Activated T-cell treated with anti-CD3 and anti-CD28 coated beads, Interleukin-2, amount 50 U/mL, for 72 hours (primary cell): Measurements from ENCODE around the gene STX1A. TPM values are rescaled to one million over a fixed set of nuclear protein-coding genes. Genes with fewer than 3 reads are reported as not detected.

Source experiments
- ATAC-seq, 2 donors: fragments of 150-1000 bp; cut with Tn5 transposase; replicated peaks in 1 of 2; 2 replicates each; pipeline ENCODE4 v1.10.0; 2021; ENCODE audit warnings: moderate library complexity in 2 of 2, mild to moderate bottlenecking in 1 of 2
- DNase-seq, 2 donors: peaks; one replicate each; pipeline ENCODE4 v3.0.0; 2021 to 2022; ENCODE audit warnings: mixed read lengths in 1 of 2
- H3K27ac Mint-ChIP-seq: one replicate; pipeline ENCODE4 v1.8.0; 2022; ENCODE audit warnings: mild to moderate bottlenecking, moderate library complexity, mixed read lengths
- H3K27me3 Mint-ChIP-seq: one replicate; pipeline ENCODE4 v1.8.0; 2022; ENCODE audit warnings: low read depth, mixed read lengths
- H3K36me3 Mint-ChIP-seq, 2 donors: one replicate each; pipeline ENCODE4 v1.8.0; 2022; ENCODE audit warnings: mixed read lengths in 2 of 2, mild to moderate bottlenecking in 1 of 2; ENCODE audit not compliant: insufficient read depth in 2 of 2
- H3K4me1 Mint-ChIP-seq: one replicate; pipeline ENCODE4 v1.8.0; 2022; ENCODE audit warnings: low read depth, mixed read lengths
- H3K4me3 Mint-ChIP-seq, 2 donors: one replicate each; pipeline ENCODE4 v1.8.0; 2022; ENCODE audit warnings: mild to moderate bottlenecking in 2 of 2, mixed read lengths in 2 of 2, moderate library complexity in 2 of 2
- H3K9me3 Mint-ChIP-seq, 2 donors: one replicate each; pipeline ENCODE4 v1.8.0; 2022; ENCODE audit warnings: mixed read lengths in 2 of 2
- total RNA-seq, 2 donors: library from RNA; stranded (reverse); gene quantifications; one replicate each; pipeline ENCODE4 v1.2.3, GENCODE V29; 2022

Gene STX1A
- total RNA-seq, 2 donors from 2014 or later: 28.6 to 37.5 TPM

DNA sequence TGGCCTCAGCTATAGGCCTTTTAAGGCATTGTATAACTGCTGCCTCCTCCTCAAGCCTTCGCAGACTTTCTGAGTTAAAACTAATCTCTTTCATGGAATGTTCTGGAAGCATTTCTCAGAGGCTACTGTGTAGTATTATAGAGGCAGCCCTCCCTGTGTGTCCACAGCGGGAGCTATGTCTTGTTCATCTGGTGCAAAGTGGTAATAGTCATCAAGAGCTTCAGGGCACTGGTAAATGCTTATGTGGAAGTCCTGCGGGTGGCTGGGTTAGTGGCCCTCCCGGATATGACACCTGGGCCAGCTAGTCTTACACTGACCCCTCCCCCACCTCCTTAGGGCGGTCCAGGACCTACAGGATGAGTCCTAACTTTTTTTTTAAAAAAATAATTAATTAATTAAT lies 21.3 kb upstream of the STX1A start:
- no peak for DNase-seq
- Mint-ChIP-seq H3K36me3 (no peaks in the 10 kb centered on the region), H3K4me1 (peaks cover 23% of the 10 kb centered on the region), H3K9me3 (no peaks in the 10 kb centered on the region), H3K27ac (no peak overlapping the region), H3K27me3 (no peaks in the 10 kb centered on the region), H3K4me3 (peak overlapping the region; percentile 24 to 30)
- no peak for ATAC-seq

- DNase-seq: no peak
- Mint-ChIP-seq H3K36me3 (no peaks in the 10 kb centered on the region), H3K4me3 (peak overlapping the region; percentile 24 to 30), H3K27me3 (no peaks in the 10 kb centered on the region), H3K27ac (no peak overlapping the region), H3K9me3 (no peaks in the 10 kb centered on the region), H3K4me1 (peaks cover 25% of the 10 kb centered on the region)
- ATAC-seq: no peak
Measured at GRCh38 chr7:73740212-73740611, 20.7 kb upstream of the STX1A start.

- H3K9me3 Mint-ChIP-seq: no peaks in the 10 kb centered on the region
- ATAC-seq (no peak), DNase-seq (no peak)
- H3K27me3 Mint-ChIP-seq: no peaks in the 10 kb centered on the region
- H3K4me3 Mint-ChIP-seq: peak overlapping the region; percentile 91 to 96
- H3K36me3 Mint-ChIP-seq: no peaks in the 10 kb centered on the region
- peaks cover 33% of the 10 kb centered on the region for H3K4me1 Mint-ChIP-seq
- H3K27ac Mint-ChIP-seq: peak overlapping the region; percentile 69
Measured at GRCh38 chr7:73739387-73739767, 19.9 kb upstream of the STX1A start.

DNA sequence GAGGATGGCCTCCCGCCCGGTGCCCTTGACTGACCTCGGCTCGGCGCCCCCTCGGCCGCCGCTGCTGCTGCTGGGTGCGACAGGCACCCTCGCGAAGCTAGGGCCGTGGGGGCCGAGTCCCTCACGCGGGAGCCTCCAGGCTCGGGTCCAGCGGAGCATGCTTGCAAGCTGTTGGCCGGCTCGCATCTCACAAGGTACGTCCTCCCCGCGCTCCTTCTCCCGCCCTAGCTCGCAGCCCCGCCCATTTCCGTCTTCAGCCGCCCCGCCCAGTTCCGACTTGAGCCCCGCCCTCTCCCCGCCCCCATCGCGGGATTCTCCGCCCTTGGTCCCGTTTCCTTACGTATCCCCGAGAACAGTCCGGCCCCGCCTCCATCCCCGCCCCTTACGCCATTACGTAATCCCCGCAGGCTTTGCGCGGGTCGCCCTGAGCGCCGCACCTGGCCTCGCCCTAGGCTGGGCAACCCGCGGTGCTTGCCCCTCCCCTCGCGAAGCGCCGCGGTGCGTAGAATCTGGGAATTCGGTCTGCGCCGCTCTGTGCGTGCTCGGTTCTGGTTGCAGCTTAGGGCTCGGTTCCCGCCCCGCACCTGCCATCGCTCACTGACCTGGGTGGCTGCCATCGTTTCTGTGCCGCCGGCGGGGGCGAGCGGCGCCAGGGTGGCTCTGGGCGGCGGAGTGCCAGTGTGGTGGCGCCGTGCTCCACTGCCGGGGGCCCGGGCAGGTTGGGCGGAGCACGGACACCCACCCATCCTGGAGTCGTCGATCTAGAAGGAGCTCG lies 19.3 kb upstream of the STX1A start, which contains the start of gene ABHD11:
ABHD11 (minus strand) TSS at position 191 of the 775 bp plus-strand sequence; CDS start at position 159, 32 bp downstream.
- Mint-ChIP-seq H3K27ac (peak within 1 kb of the TSS; percentile 82), H3K4me1 (peaks cover 34% of the 10 kb centered on the region), H3K36me3 (no peaks in the 10 kb centered on the region), H3K4me3 (peak within 1 kb of the TSS; percentile 91 to 96), H3K27me3 (no peaks in the 10 kb centered on the region), H3K9me3 (no peaks in the 10 kb centered on the region)
- ATAC-seq: peak; percentile 91
- peak; percentile 98 to 99 for DNase-seq

DNA sequence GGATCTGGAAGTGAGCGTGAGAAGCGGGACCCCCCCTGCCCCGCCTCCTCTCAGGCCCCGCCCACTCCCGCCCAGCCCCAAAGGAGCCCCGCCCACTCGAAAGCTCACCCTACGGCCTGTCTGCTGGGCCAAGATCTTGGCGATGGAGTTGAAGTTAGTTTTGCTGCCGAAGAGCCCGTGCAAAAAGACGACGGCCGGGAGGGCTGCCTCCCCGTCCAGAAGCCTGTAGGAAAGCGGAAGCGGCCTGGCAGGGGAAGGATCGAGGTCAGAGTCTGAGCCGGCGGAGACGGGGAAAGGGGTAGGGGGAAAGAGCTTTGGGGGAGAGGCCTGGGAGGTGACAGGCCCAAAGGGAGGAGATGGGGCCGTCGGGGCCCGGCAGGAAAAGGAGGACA lies 18.7 kb upstream of the STX1A start:
- ATAC-seq: peak; percentile 20 to 22
- Mint-ChIP-seq H3K27me3 (no peaks in the 10 kb centered on the region), H3K9me3 (no peaks in the 10 kb centered on the region), H3K4me1 (peaks cover 34% of the 10 kb centered on the region), H3K36me3 (no peaks in the 10 kb centered on the region), H3K4me3 (peak overlapping the region; percentile 91 to 96), H3K27ac (peak overlapping the region; percentile 82)
- DNase-seq: peak; percentile 59 to 60

- Mint-ChIP-seq H3K4me3 (peak overlapping the region; percentile 91 to 96), H3K27me3 (no peaks in the 10 kb centered on the region), H3K9me3 (no peaks in the 10 kb centered on the region), H3K27ac (peak overlapping the region; percentile 82), H3K36me3 (no peaks in the 10 kb centered on the region), H3K4me1 (peaks cover 34% of the 10 kb centered on the region)
- no peak for ATAC-seq
- DNase-seq: peak in 1 of 2 donors; percentile 6
Measured at GRCh38 chr7:73737491-73738219, 18.2 kb upstream of the STX1A start.

DNA sequence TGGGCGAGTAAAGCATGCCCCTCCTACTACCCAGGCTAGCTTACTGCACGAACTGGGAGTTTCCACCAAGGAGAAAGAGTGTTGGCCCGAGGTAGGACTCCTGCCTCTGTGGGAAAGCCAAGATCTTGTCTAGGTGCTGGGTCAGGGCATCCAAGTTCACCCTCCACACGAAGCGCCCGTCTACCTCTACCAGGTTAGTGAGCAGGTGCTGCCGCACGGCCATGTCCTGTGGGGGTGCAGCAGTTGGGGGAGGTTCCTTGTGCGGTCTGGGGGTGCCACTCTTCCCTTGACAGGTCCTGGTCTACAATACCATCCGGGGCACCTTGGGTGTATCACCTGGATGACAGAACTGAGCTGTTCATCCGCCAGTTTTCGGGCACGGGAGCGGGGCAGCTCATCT lies 17.4 kb upstream of the STX1A start:
- Mint-ChIP-seq H3K27me3 (no peaks in the 10 kb centered on the region), H3K4me3 (peak overlapping the region in 1 of 2 donors; percentile 91)
- ATAC-seq: no peak

DNA sequence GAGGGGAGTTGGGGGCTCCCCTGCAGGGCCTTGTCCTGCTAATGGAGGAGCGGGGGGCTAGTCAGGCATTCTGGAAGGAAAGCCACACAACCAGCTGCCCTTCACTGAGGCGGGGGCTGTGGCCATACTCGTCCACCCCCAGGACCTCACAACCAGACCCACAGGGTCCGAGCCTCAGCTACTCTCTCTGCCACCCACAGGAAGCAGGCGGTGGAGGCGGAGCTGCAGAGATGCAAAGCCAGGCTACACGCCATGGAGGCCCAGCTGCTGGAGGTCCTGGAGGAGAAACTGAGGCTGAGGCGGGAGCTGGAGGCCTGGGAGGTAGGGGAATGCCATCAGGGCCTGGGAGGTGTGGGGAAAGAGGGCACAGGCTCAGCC lies 16.0 kb upstream of the STX1A start:
- DNase-seq (no peak), ATAC-seq (no peak)
- Mint-ChIP-seq H3K9me3 (no peaks in the 10 kb centered on the region), H3K36me3 (no peaks in the 10 kb centered on the region), H3K27ac (no peak overlapping the region), H3K27me3 (no peaks in the 10 kb centered on the region), H3K4me3 (no peak overlapping the region), H3K4me1 (peaks cover 34% of the 10 kb centered on the region)

More for the DNA sequence above, 17.4 kb upstream of the STX1A start:
- Mint-ChIP-seq H3K36me3 (no peaks in the 10 kb centered on the region), H3K4me1 (peaks cover 34% of the 10 kb centered on the region), H3K27ac (no peak overlapping the region), H3K9me3 (no peaks in the 10 kb centered on the region)
- no peak for DNase-seq

DNA sequence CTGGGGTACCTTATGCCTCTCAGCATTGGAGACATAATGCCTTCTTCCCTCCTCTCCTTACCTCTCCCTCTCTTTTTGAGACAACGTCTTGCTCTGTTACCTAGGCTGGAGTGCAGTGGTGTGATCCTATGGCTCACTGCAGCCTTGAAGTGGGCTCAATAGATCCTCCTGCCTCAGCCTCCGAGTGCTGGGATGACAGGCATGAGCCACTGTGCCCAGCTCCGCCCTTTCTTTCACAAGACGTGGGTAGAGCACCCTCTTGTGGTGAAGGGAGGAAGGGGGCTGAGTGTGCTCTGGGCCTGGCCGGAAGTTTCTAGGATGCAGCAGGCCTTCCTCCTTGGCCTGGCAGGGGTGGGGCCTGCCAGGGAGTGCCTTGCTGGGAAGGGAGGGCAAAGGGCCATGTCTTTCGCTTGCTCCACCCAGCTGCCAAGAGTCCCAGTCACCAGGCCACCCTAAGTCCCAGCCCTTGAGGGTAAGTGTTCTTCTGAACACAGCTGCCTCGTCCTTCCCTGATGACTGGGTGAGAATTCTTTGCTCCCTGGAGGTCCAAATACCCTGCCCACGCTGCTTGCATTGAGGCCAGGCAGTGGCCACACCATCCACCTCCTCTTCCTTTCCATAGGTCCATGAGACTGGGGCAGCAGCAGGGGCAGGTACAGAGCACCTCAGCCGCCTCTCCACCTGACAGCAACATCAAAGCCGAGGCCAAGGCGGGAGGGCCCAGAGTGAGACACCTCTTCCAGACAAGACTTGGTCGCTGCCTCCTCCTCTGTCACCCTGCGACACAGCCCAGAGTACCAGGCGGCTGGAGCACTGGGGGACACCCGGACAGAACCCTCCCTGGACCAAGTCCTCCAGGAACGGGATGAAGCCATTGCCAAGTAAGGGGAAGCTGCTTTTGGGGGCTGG lies 15.4 kb upstream of the STX1A start:
- H3K27ac Mint-ChIP-seq: no peak overlapping the region
- no peaks in the 10 kb centered on the region for H3K9me3 Mint-ChIP-seq
- peak; percentile 87 to 89 for DNase-seq
- H3K36me3 Mint-ChIP-seq: no peaks in the 10 kb centered on the region
- ATAC-seq: peak; percentile 59 to 60
- H3K4me3 Mint-ChIP-seq: peak overlapping the region in 1 of 2 donors; percentile 61
- H3K27me3 Mint-ChIP-seq: no peaks in the 10 kb centered on the region
- peaks cover 34% of the 10 kb centered on the region for H3K4me1 Mint-ChIP-seq

DNA sequence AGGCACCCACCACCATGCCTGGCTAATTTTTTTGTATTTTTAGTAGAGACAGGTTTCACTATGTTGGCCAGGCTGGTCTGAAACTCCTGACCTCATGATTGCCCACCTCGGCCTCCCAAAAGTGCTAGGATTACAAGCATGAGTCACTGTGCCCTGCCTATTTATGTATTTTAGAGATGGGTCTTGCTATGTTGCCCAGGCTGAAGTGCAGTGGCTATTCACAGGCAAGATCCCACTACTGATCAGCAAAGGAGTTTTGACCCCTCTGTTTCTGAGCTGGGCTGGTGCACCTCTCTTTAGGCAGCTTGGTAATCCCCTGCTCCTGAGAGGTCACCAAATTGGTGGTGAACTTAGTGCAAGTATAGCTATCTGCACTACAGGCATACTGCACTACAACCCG lies 12.9 kb upstream of the STX1A start:
- H3K9me3 Mint-ChIP-seq: no peaks in the 10 kb centered on the region
- H3K27me3 Mint-ChIP-seq: peaks cover 7% of the 10 kb centered on the region
- H3K27ac Mint-ChIP-seq: no peak overlapping the region
- H3K4me1 Mint-ChIP-seq: peaks cover 19% of the 10 kb centered on the region
- no peak overlapping the region for H3K4me3 Mint-ChIP-seq
- H3K36me3 Mint-ChIP-seq: no peaks in the 10 kb centered on the region
- ATAC-seq: no peak
- no peak for DNase-seq

GRCh38 chr7:73730485-73730884 lies 11.0 kb upstream of the STX1A start:
- DNase-seq (no peak), ATAC-seq (no peak)
- H3K27ac Mint-ChIP-seq: no peak overlapping the region
- H3K4me1 Mint-ChIP-seq: peaks cover 11% of the 10 kb centered on the region
- H3K4me3 Mint-ChIP-seq: no peak overlapping the region
- no peaks in the 10 kb centered on the region for H3K36me3 Mint-ChIP-seq
- H3K9me3 Mint-ChIP-seq: no peaks in the 10 kb centered on the region
- H3K27me3 Mint-ChIP-seq: peaks cover 7% of the 10 kb centered on the region

GRCh38 chr7:73728551-73728950 lies 9.1 kb upstream of the STX1A start:
- no peak for DNase-seq
- Mint-ChIP-seq H3K9me3 (no peaks in the 10 kb centered on the region), H3K4me3 (no peak overlapping the region), H3K36me3 (no peaks in the 10 kb centered on the region), H3K4me1 (no peaks in the 10 kb centered on the region), H3K27me3 (peaks cover 7% of the 10 kb centered on the region), H3K27ac (no peak overlapping the region)
- ATAC-seq: no peak

- Mint-ChIP-seq H3K36me3 (no peaks in the 10 kb centered on the region), H3K9me3 (no peaks in the 10 kb centered on the region), H3K27me3 (peaks cover 7% of the 10 kb centered on the region), H3K27ac (no peak overlapping the region), H3K4me1 (no peaks in the 10 kb centered on the region), H3K4me3 (no peak overlapping the region)
- no peak for DNase-seq
- ATAC-seq: no peak
Measured at GRCh38 chr7:73727952-73728351, 8.5 kb upstream of the STX1A start.
